ENCODE data around the gene RFESD. TPM values are rescaled to one million over a fixed set of nuclear protein-coding genes. Genes with fewer than 3 reads are reported as not detected.

RFESD gene
- total RNA-seq, 1 donor from 2014 or later: 1.6 TPM

Other genes starting within 250 kb of the RFESD start
- 69.7 and 91.5 TPM in 2 replicates for gene SKIC3, start 91.8 kb upstream of the RFESD start, total RNA-seq
- gene ARSK, start 91.7 kb upstream of the RFESD start, total RNA-seq: 1.6 and 2.4 TPM in 2 replicates
- under 0.01 and 0.22 TPM in 2 replicates for gene GPR150, start 26.7 kb upstream of the RFESD start, total RNA-seq
- not detected in 2 replicates for gene SPATA9, start 36.2 kb downstream of the RFESD start, total RNA-seq
- gene RHOBTB3, start 84.6 kb downstream of the RFESD start, total RNA-seq: 25.2 and 40.5 TPM in 2 replicates
- gene GLRX, start 175.9 kb downstream of the RFESD start, total RNA-seq: 31.6 and 38.7 TPM in 2 replicates